Gastroesophageal sphincter (tissue), 4 donors: ENCODE measurements around the gene UAP1. TPM values are rescaled to one million over a fixed set of nuclear protein-coding genes. Genes with fewer than 3 reads are reported as not detected.

Experiments used
- ATAC-seq: fragments of 150-250 bp; one replicate; pipeline ENCODE4 v1.9.1; 2016; ENCODE audit warnings: mild to moderate bottlenecking, moderate library complexity
- H3K27ac ChIP-seq, 4 donors: fragments of 200-600 bp; sonication (generic) in 3 of 4; 1 replicate in 3 of 4; 2 replicates in 1 of 4; pipeline ENCODE4 v1.5.1; 2016 to 2019
- H3K27me3 ChIP-seq: fragments of 200-600 bp; sonication (generic); one replicate; pipeline ENCODE4 v1.5.1; 2019
- H3K36me3 ChIP-seq, 2 donors: fragments of 200-600 bp; sonication (generic); one replicate each; pipeline ENCODE4 v1.5.1; 2019; ENCODE audit warnings: control low read depth in 1 of 2
- H3K4me1 ChIP-seq, 3 donors: fragments of 200-600 bp; sonication (generic); 1 replicate in 2 of 3; 2 replicates in 1 of 3; pipeline ENCODE4 v1.5.1; 2016 to 2019; ENCODE audit warnings: control low read depth in 2 of 3
- H3K4me3 ChIP-seq, 2 donors: fragments of 200-600 bp; sonication (generic); one replicate each; pipeline ENCODE4 v1.5.1; 2019; ENCODE audit warnings: mild to moderate bottlenecking in 1 of 2, moderate library complexity in 1 of 2
- H3K9me3 ChIP-seq, 3 donors: fragments of 200-600 bp; sonication (generic); one replicate each; pipeline ENCODE4 v1.5.1; 2017 to 2019; ENCODE audit warnings: control low read depth in 2 of 3
- EP300 ChIP-seq: sonication (generic); formaldehyde crosslinking; IDR thresholded peaks from one replicate; pipeline ENCODE4 v1.6.1; 2017; ENCODE audit warnings: antibody characterized with exemption, mild to moderate bottlenecking
- POLR2A ChIP-seq, 2 donors: fragments of 450-650 bp; IDR thresholded peaks; one replicate each; pipeline ENCODE4 v1.6.1; 2017; ENCODE audit warnings: antibody characterized with exemption in 2 of 2, mild to moderate bottlenecking in 2 of 2, moderate library complexity in 1 of 2
- POLR2AphosphoS5 ChIP-seq: sonication (generic); formaldehyde crosslinking; IDR thresholded peaks from one replicate; pipeline ENCODE4 v1.6.1; 2017; ENCODE audit warnings: antibody characterized with exemption
- WGBS, 2 donors: methylation state at CpG; one replicate each; pipeline ENCODE4 v1.1.5; 2018; ENCODE audit warnings: low coverage in 1 of 2; 5-methylcytosine and 5-hydroxymethylcytosine counted together
- total RNA-seq, 4 donors: library from RNA; depleted of rRNA; stranded (reverse); fragments of >200 nt; gene quantifications; one replicate each; pipeline ENCODE4 v1.1.0, GENCODE V29; 2016
- TF ChIP-seq, protein P1 (sequence below), 4 experiments: fragments of 200-600 bp in 2 of 4; fragments of 450-650 bp in 2 of 4; sonication (generic) in 1 of 4; IDR thresholded peaks; one replicate each; pipeline ENCODE4 v1.5.1; 2017 to 2019; ENCODE audit warnings: antibody characterized with exemption in 4 of 4, mild to moderate bottlenecking in 2 of 4, moderate library complexity in 2 of 4

The UAP1 gene
- total RNA-seq, 4 donors from 2014 or later, result 60.7 to 194 (median 102) TPM

DNA sequence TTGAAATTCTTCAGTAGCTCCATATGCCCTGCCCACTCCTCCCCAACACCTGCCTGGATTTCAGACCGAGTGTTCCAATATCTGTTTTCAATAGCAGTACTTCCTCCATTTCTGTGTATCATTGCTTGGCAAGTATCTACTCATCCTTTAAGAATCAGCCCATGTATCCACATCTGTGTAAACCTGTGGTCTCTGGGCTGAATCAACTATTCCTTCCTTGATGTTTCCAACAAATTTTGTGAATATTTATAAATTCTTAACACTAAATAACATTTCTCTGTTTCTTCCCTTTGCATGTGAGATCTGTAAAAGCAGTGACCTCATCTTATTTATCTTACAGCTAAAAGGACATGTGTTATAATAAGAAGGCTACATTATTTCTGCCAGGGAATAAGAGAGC is 26.0 kb upstream of the UAP1 start:
- ATAC-seq, result no peak
- H3K27me3 ChIP-seq, result no peaks in the 10 kb centered on the region
- no peak overlapping the region for H3K4me3 ChIP-seq
- H3K27ac ChIP-seq, result no peak overlapping the region
- no peaks in the 10 kb centered on the region for H3K4me1 ChIP-seq
- no peaks in the 10 kb centered on the region for H3K9me3 ChIP-seq
- TF ChIP-seq POLR2A (IDR thresholded peaks at IDR 0.05) (no peak), POLR2AphosphoS5 (no peak), EP300 (no peak)
- TF ChIP-seq, protein P1, sequence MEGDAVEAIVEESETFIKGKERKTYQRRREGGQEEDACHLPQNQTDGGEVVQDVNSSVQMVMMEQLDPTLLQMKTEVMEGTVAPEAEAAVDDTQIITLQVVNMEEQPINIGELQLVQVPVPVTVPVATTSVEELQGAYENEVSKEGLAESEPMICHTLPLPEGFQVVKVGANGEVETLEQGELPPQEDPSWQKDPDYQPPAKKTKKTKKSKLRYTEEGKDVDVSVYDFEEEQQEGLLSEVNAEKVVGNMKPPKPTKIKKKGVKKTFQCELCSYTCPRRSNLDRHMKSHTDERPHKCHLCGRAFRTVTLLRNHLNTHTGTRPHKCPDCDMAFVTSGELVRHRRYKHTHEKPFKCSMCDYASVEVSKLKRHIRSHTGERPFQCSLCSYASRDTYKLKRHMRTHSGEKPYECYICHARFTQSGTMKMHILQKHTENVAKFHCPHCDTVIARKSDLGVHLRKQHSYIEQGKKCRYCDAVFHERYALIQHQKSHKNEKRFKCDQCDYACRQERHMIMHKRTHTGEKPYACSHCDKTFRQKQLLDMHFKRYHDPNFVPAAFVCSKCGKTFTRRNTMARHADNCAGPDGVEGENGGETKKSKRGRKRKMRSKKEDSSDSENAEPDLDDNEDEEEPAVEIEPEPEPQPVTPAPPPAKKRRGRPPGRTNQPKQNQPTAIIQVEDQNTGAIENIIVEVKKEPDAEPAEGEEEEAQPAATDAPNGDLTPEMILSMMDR (IDR thresholded peaks at IDR 0.05), result no peak
- H3K36me3 ChIP-seq, result no peaks in the 10 kb centered on the region
- 50 to 53% methylated on average over 1 of the region's 1 CpG for WGBS, 2 donors

DNA sequence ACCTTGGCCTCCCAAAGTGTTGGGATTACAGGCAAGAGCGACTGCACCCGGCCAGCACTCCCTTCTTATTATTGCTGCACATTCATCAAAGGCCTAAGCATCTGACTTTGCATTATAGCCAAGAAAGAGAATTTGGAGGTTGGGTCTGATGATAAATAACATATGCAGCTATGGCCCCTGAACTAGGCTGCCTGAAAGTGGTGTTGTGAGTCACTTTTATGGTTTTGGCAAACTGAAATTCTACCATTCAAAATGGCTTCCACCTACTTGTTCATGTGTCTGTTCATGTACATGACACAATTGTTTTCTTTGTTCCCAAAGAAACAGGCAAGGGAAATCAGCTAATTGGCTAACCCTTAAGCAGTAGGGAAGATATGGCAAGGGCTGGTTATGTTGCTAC is 25.0 kb upstream of the UAP1 start:
- Histone ChIP-seq H3K36me3 (no peaks in the 10 kb centered on the region), H3K4me3 (no peak overlapping the region), H3K27ac (no peak overlapping the region), H3K4me1 (peaks cover 1 to 4% (median 3%) of the 10 kb centered on the region in 3 donors), H3K27me3 (no peaks in the 10 kb centered on the region), H3K9me3 (no peaks in the 10 kb centered on the region)
- no peak for TF ChIP-seq POLR2A (IDR thresholded peaks at IDR 0.05)
- no peak for TF ChIP-seq EP300
- TF ChIP-seq, protein P1 (IDR thresholded peaks at IDR 0.05), result no peak
- TF ChIP-seq POLR2AphosphoS5, result no peak
- 100% methylated on average over 2 of the region's 2 CpGs; no CpG with 5 or more reads in 1 of the 2 donors for WGBS, 2 donors
- ATAC-seq, result no peak

DNA sequence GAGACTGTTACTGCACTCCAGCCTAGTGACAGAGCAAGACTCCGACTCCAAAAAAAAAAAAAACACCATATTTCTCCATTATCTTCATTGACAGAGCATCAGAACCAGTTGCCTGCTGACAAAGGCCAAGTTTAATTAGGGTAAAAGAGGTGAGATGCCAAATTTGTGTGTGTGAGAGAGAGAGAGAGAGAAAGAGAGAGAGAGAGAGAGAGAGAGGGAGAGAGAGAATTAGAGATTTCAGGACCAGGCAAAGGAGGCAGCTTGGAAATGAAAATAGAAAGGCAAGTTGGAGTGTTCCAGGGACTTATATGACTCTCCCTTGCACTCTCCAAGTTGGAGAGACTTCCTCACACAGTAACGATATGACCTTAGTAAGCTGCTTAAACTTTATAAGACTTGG is 24.3 kb upstream of the UAP1 start:
- H3K9me3 ChIP-seq, result no peaks in the 10 kb centered on the region
- H3K27me3 ChIP-seq, result no peaks in the 10 kb centered on the region
- peaks cover 3 to 11% (median 6%) of the 10 kb centered on the region in 3 donors for H3K4me1 ChIP-seq
- TF ChIP-seq POLR2A (IDR thresholded peaks at IDR 0.05) (no peak), EP300 (no peak), POLR2AphosphoS5 (no peak)
- TF ChIP-seq, protein P1 (IDR thresholded peaks at IDR 0.05), result no peak
- no peak overlapping the region for H3K27ac ChIP-seq
- 50 to 80% methylated on average over 2 of the region's 2 CpGs for WGBS, 2 donors
- ATAC-seq, result no peak
- H3K4me3 ChIP-seq, result no peak overlapping the region
- no peaks in the 10 kb centered on the region for H3K36me3 ChIP-seq

DNA sequence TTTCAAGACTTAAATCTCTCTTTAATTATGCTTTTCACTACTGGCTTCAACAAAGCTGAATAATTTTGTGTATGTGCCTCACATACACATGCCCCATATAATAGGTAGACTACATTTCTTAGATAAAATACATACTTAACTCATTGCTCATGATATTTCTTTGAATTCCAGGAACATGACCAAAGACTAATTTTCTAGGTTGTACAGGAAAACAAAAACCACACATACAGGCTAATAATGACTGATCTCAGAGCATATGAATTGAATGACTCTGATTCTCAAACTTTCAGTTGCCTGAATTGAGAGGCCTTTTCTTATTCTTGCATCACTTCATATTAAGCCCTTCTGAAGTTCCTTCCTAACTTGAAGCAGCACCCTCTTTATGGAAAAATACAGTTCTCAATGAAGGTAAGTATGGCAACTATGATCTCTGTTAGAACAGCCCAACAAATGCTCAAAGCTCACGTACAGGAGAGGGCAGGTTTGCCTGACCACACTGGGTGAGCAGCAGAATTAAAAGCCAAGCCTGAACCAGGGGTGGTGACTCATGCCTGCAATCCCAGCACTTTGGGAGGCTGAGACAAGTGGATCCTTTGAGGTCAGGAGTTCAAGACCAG is 22.6 kb upstream of the UAP1 start:
- 50 to 100% methylated on average over 1 of the region's 1 CpG for WGBS, 2 donors
- TF ChIP-seq POLR2AphosphoS5, result no peak
- no peak for TF ChIP-seq POLR2A (IDR thresholded peaks at IDR 0.05)
- TF ChIP-seq, protein P1 (IDR thresholded peaks at IDR 0.05), result no peak
- no peak for TF ChIP-seq EP300
- no peak for ATAC-seq
- peaks cover 0 to 8% (median 0%) of the 10 kb centered on the region in 3 donors for H3K9me3 ChIP-seq
- no peak overlapping the region for H3K27ac ChIP-seq
- H3K27me3 ChIP-seq, result no peaks in the 10 kb centered on the region
- H3K4me1 ChIP-seq, result peaks cover 3 to 15% (median 6%) of the 10 kb centered on the region in 3 donors
- H3K36me3 ChIP-seq, result no peaks in the 10 kb centered on the region
- no peak overlapping the region for H3K4me3 ChIP-seq

DNA sequence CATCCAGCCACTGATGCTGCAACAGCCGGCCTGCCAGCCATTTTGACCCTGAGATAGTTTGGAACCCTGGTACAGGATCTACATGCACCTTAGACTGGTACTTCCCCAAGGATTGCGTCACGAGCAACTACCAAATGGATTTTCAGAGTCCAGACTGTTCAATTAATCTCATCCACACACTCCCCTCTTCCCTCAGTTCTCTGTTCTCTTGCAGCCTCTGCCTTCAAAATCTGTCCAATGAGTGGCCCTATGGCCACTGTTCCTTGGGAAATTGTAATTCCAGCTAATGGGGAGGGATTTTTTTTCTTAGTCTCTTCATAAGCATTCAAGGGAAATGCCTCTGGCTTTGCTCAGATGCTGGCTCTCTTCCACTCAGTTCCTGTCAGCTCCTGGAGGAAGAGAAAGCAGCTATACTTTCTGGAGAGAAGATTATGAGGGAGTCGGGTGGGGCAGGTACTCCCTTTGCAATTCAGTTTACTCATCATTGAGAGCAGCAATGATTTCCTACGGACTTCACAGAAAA is 19.8 kb upstream of the UAP1 start:
- Histone ChIP-seq H3K27me3 (no peaks in the 10 kb centered on the region), H3K4me3 (no peak overlapping the region), H3K27ac (peak overlapping the region; percentile 51 to 85 (median 76)), H3K4me1 (peaks cover 3 to 15% (median 6%) of the 10 kb centered on the region in 3 donors), H3K36me3 (no peaks in the 10 kb centered on the region), H3K9me3 (peaks cover 0 to 8% (median 0%) of the 10 kb centered on the region in 3 donors)
- peak; percentile 92 for ATAC-seq
- peak; percentile 85 for TF ChIP-seq POLR2AphosphoS5
- TF ChIP-seq, protein P1 (IDR thresholded peaks at IDR 0.05), result no peak
- WGBS, 2 donors, result 25 to 36% methylated on average over 4 to 5 of the region's 5 CpGs
